T-helper 9 cell (primary cell): Measurements from ENCODE around the gene SEMA4G.

Source experiments
- DNase-seq: peaks from one replicate; pipeline ENCODE4 v3.0.0-alpha.2; 2020
- total RNA-seq, 2 donors: gene quantifications; one replicate each; lab custom pipeline; 2026; lab: John Stamatoyannopoulos, UW

SEMA4G gene
- 0 to 0.63 reads per million in 2 donors for total RNA-seq

DNA sequence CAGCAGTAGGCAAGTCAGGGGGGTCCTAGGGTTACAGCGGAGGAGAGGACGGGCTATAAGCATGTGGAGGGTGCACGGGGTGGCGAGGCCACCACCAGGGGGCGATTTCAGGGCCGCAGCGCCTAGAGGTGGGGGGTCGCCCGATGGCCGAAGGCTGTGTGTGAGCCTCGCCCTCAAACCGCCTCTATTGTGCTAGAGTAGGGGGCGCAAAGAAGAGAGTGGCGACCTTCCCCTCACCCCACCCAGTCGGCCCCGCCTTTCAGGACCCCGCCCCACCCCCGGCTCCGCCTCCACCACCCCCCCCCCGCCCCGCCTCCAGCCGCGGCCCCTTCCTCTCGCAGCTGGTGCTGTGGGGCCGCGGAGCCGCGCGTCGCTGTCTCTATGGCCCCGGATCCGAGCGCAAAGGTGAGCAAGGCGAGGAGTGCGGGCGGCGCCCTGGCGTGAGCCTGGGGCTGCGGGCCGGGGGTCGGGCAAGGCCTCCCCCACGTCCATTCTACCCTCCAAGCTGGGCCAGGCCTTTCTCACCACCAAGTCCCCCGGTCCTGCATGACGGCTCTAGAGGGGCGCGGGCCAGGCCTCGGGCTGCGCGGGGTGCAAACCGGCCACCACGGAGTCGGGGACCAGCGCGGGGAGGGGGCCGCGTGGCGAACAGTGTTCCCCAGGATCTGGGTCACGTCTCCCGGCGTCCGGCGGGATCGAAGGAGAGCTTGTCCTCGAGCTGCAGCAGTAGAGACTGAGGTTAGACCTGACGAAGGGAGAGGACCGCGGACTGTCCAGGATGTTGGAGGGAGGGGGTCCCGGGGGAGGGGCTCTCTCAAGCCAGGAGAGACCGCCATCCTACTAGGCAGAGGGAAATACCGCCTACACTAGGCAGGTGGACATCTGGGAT, at the start of gene SEMA4G:
Gene SEMA4G (plus strand): TSS at position 318 of the 889 bp plus-strand sequence. CDS start 3,409 bp downstream, outside the sequence.
- peak; percentile 35 for DNase-seq

- DNase-seq, result no peak
Measured at GRCh38 chr10:100923580-100923979, 45.7 kb upstream of the SEMA4G start.

- DNase-seq, result no peak
Measured at GRCh38 chr10:100927266-100927665, 42.0 kb upstream of the SEMA4G start.

- DNase-seq, result no peak
Measured at GRCh38 chr10:100928039-100928438, 41.3 kb upstream of the SEMA4G start.

- no peak for DNase-seq
Measured at GRCh38 chr10:100930368-100930767, 38.9 kb upstream of the SEMA4G start.

- DNase-seq, result no peak
Measured at GRCh38 chr10:100934084-100934659, 35.1 kb upstream of the SEMA4G start.

DNA sequence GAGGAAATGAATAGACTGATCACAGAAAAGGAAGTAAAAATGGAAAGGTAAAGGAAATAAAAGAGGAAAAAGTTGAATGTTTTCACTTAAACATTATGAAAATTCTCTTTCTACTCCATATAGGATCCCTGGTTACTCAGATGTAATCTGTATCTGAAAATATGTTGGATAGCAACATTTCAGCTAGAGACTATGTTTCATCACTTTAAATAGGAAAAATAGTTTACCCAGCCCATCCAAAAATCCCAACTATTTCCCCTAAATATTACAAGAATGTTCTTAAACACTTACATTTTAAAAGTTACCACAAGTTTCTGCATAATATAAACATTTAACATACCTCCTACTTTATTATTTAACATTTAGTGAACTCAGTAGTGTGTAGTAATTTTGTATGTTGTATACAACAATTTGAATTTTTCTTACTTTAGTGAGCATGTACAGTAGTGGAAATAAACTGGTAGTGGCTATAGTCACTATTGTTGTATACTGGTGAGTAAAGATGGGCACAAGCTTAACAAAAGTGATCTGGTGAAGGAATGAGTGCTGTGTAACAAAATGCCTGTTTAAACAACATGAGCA, 29.4 kb upstream of the SEMA4G start:
- no peak for DNase-seq

DNA sequence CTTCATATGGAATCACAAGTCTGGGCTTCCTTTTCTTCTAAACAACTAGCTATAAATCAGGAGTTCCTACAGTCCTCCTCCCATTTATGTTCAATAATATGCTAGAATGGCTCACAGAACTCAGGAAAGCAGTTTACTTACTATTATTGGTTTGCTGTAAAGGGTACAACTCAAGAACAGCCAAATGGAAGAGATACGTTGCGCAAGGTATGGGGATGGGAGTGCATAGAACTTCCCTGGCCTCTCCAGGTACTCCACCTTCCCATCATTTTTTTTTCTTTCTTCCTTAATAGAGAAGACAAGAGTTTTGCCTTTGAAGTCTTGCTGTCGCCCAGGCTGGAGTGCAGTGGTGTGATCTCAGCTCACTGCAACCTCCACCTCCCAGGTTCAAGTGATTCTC, 27.1 kb upstream of the SEMA4G start:
- no peak for DNase-seq

DNA sequence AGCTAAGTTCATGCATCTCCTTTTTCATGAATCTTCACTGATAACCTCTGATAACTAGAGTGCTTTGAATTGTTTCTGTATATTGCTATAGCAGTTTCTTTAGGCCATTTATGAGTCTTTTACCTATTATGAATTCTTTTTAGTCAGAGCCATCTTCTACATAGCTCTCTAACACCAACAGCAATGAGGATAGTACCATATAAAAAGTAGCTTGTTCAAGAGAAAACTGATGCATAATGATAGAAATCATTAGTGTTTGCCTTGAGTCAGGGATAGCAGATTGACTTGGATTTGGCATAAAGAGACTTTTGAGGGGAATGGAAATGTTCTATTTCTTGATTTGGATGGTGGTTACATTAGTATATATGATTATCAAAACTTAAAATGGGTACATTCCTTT, 25.8 kb upstream of the SEMA4G start:
- no peak for DNase-seq

DNA sequence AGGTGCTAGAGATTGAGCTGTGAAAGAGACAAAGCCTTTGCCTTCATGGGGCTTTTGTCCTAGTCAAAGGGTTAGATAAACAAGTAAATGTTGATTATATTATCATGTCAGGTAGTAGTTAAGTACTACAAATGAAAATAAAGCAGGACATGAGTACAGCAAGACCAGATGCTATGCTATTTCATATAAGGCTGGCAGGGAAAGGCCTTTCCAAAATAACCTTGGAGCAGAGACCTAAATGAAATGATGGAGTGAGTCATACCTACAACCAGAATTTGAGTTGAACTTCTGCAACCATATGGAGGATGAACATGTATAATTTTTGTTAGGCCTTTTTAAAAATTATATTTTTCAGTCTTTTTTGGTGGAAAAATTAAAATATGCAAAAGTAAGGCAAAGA, 23.6 kb upstream of the SEMA4G start:
- no peak for DNase-seq

- DNase-seq, result no peak
Measured at GRCh38 chr10:100948916-100949315, 20.4 kb upstream of the SEMA4G start.

DNA sequence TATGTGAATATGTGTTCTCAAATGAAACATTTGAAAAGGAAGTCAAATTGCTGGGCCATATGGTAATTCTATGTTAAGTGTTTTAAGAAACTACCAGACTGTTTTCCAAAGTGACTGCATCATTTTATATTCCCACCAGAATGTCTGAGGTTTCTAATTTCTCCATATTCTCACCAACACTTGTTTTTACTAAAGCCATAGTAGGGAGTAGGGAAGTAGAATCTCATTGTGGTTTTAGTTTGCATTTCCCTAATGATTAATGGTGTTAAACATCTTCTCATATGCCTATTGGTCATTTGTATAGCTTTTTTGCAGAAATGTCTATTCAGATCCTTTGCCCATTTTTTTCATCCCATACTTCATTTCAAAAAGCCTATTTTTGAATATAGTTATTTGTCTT, 9.1 kb upstream of the SEMA4G start:
- no peak for DNase-seq

DNA sequence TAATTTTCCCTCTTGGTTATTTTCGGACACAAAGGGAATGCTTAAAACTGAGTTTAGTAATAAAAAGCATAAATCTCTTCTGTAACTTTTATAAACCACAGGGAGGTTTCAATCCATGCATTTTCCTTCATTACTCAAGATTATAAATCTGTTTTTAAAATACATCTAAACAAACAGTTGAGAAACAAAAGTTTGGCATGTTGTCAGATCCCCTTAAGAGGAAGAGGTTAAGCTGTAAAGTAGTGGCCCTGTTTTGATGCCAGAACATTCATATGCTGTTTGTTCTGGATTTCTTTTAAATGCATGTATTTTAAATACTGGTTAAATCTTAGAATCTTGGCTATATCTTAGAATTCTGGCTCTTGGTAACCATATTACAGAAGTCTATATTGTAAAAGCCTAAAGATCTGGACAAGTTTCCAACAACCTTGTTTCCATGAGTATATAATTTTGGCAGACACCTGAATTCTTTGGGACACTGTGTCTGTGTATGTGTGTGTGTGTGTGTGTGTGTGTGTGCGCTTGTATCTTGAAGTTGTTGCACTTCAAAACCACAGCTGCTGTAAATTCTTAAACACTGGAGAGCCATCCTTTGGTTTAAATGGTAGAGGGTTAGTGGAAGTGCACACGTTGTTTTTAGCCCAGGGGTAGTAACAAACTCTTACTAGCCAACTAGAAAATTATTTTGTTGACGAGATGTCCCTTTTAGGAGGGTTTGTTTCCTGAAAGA, 6.8 kb upstream of the SEMA4G start:
- no peak for DNase-seq

DNA sequence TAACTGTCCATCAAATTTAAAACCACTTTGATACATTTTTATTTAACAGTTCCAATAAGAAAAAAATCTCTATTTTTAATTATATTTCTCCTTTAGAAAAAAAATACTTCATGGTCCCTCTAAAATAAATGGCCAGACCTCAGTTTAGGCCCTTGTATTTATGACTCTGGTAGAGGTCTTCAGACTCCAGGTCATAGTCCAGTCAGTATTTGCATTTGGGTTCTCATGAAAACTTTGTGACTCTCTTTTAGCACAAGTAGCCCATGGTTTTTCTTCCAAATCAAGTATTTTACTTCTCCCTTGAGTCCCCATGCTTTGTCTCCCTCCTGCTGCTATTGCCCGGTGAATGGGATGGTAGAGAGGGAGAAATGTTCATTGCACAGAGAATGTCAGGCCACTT, 5.5 kb upstream of the SEMA4G start:
- no peak for DNase-seq

DNA sequence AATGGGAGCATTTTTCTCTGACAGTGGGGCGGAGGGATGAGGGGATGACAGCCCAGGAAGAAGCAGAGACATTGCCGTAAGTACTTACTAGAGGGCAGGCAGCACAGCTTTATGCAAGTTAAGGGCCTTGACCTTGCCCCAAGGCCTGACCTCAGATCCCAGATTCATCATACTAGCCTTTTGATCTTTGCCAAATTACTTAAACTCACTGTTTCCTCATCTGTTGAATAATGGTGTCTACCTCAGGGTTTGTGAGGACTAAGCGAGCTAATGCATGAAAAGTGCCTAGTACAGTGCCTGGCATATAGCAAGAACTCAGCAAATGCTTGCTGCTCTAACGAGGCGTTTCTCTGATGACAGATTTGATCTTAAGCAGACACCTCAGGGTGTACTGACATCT, 3.5 kb upstream of the SEMA4G start:
- no peak for DNase-seq

- DNase-seq, result no peak
Measured at GRCh38 chr10:100966887-100967286, 2.4 kb upstream of the SEMA4G start.

DNA sequence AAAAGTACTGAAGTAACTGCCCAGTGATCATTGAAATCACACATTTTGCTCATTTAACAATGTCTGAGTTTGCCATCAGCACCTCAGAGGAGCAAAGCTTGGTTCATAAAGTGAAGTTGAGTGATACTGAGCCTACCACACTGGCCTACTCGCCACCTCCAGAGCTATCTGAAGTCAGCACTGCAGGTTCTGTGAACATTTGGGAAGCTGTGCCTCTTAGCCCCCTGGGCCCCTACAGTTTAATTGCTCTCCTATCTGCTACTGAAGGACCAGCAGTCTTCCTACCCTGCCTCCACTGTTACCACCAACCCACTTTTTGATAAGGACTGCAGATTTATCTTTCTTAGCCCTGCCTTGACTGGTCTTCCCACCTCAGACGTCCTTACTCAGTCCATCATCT, 2.0 kb upstream of the SEMA4G start:
- no peak for DNase-seq

GRCh38 chr10:100968062-100968736, 1.1 kb upstream of the SEMA4G start:
- no peak for DNase-seq

- no peak for DNase-seq
Measured at GRCh38 chr10:100968863-100969186, 479 bp upstream of the SEMA4G start.

- peak; percentile 25 for DNase-seq
Measured at GRCh38 chr10:100970076-100970913, 991 bp downstream of the SEMA4G start.

- DNase-seq, result no peak
Measured at GRCh38 chr10:100970914-100971811, 1.9 kb downstream of the SEMA4G start.
